HL-60/S4 (cell line): ENCODE data around the gene FUT3.
"Not testable (repeated sequence)": the region's sequence is repeated elsewhere in the genome, so short reads cannot be mapped to it uniquely, and the experiment has no call there.

Source experiments
- in situ Hi-C: fragments of 300-500 bp; cut with MboI; formaldehyde crosslinking; loops from 2 replicates; pipeline ENCODE4 v1.14.3; 2022; ENCODE audit warnings: low sequenced_read_pairs

FUT3 gene

DNA sequence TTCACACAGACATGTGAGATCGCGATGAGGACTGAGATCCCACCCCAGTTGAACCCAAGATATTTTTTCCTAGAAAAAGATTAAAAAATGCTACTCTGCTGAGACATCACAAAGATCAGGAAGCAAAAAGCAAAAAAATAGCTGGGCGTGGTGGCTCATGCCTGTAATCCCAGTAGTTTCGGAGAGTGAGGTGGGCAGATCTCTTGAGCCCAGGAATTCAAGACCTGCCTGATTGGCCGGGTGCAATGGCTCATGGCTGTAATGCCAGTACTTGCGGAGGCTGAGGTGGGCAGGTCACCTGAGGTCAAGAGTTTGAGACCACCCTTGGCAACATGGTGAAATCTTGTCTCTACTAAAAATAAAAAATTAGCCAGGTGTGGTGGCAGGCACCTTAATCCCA, 1.1 kb downstream of the FUT3 start:
- in situ Hi-C loops: no loop called here

DNA sequence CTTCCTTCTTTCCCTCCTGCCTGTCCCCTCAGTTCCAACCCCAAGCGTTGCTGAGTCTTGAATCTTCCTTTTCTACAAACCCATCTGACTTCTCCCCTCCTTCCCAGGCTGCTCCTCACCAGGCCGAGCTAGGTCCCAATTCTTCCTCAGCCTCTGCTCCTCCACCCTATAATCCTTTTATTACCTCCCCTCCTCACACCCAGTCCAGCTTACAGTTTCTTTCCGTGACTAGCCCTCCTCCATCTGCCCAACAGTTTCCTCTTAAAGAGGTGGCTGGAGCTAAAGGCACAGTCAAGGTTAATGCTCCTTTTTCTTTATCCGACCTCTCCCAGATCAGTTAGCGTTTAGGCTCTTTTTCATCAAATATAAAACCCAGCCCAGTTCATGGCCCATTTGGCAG, 2.6 kb downstream of the FUT3 start:
- in situ Hi-C loops: not testable (repeated sequence)

DNA sequence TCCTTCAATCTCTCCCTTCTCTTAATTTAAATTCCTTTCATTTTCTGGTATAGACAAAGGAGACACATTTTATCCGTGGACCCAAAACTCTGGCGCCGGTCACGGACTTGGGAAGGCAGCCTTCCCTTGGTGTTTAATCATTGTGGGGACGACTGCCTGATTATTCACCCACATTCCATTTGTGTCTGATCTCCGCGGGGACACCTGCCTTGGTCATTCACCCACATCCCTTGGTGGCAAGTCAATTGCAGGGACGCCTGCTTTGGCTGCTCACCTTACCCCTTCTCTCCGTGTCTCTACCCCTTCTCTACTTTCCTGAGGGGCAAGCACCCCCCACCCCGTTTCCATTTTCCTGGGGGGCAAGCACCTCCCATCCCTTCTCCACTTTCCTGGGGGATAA, 3.4 kb downstream of the FUT3 start:
- in situ Hi-C loops: not testable (repeated sequence)

DNA sequence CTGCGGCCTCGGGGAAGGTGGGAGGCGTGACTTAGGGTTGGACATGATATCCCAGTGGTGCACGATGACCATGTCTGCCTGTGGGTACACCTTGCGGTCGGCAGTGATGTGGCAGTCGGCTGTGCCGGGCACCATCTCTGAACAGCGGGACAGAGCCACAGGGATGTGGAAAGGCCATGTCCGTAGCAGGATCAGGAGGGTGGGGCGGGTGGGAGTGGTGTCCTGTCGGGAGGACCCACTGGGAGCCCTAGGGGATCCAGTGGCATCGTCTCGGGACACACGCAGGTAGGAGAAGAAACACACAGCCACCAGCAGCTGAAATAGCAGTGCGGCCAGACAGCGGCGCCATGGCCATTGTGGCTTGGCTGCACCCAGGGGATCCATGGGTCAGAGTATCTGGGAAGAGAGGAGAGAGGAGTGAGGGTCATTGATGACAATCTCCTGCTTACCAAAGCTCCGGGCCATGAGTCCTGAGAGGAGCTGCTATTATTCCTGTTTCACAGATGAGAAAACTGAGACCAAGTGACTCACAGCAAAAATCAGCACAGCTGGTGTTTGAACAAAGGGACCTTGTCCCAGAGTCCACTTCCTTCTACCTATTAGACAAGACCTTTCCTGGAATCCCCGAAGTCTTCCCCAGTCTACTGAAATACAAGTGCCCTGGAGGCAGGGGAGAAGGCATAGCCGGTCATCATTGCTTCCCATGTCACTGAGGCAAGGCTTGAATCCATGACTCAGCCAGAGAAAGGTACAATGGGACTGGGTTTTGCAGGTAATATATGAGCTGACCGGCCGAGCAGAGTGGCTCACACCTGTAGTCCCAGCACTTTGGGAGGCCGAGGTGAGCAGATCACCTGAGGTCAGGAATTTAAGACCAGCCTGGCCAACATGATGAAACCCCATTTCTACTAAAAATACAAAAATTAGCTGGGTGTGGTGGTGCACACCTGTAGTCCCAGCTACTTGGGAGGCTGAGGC, 6.5 kb downstream of the FUT3 start:
- in situ Hi-C loops: no loop called here

DNA sequence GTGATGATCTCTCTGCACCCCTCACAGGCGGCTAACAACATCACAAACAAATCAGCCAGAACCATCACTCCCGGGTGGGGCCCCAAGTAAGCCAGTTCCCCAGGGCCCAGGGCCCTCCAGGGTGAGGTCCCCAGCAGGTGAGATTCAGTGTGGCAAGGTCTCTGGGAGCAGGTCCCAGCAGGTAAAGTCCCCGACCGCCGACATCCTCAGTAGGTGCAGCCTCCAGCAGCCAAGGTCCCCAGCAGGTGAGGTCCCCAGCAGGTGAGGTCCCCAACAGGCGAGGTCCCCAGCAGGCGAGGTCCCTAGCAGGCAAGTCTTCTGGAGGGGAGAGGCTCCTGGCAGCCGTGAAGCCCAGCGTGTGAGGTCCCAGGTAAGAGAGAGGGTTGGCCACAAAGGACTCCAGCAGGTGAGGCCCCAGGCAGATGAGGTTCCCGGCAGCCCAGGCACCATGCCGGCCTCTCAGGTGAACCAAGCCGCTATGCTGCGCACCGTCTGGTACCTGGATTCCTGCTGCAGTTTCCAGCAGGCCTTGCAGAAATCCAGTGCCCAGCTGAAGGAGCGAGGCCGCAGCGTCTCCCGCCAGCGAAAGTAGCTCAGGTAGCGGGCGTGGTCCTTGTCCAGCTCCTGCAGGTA, 7.8 kb downstream of the FUT3 start:
- in situ Hi-C loops: no loop called here

DNA sequence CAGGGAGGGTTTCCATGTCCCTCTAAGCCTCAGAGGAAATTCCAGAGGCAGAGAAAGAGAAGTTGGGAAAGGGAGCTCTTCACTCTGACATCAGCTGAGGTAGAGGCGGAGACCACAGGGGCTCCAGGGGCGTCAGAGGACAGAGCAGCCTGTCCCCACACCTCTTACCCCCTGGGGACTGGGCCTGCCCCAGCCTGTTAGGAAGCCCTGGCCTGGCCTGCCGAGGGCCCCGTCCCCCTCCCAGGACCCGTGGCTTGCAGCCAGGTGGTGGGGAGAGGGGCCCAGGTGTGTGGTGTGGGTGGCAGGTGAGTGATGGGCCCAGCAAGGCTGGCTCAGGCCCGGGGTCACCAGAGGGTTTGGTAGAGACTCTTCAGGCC, 9.5 kb downstream of the FUT3 start:
- in situ Hi-C loops: not testable (repeated sequence)

DNA sequence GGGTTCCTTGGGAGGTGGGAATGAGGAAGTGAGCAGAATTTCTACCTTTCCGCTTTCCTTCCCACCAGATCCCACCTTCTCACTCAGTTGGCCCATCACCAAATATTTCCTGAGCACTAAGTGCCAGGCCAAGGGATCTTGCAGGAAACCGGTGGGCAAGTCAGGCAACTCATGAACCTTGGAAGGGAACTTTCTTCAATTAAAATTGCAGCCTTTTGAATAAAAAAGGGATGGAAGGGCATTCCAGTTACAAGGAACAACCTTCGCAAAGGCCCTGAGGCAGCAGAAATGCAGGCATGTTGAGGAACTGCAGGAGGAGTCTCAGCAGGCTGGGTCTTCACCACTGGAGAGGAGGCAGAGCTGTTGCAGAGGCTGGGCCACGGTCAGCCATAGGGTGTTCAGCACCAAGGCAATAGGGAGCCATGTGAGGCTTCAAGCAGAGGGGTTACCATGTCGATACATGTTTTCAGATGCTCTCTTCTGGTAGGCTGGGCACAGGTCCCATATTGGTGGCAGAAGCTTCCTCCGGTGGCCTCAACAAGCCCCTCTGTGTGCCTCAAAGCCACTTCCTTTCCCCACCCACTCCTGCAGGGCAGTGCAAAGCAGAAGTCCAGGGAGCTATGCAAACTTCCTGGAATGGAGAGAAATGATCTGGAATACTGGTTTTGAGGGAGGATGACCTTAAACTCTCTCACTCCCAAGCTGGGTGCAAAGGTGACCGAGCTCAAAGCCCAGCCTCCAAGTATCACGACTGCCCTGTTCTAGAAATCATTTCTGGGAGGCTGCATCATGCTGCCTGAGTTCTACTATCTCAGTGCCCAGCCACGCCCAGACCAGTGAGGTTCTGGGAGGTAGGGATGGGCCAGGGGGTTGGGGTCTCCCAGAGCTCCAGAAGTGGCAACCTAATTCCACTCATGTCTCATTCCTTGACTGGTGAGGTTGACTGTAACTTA, 11.9 kb downstream of the FUT3 start, which contains the start of gene FUT6:
Gene FUT6, minus strand, starts transcription at position 638 of the 953 bp plus-strand sequence. CDS start 7,135 bp downstream, outside the sequence.
- in situ Hi-C loops: no loop called here

DNA sequence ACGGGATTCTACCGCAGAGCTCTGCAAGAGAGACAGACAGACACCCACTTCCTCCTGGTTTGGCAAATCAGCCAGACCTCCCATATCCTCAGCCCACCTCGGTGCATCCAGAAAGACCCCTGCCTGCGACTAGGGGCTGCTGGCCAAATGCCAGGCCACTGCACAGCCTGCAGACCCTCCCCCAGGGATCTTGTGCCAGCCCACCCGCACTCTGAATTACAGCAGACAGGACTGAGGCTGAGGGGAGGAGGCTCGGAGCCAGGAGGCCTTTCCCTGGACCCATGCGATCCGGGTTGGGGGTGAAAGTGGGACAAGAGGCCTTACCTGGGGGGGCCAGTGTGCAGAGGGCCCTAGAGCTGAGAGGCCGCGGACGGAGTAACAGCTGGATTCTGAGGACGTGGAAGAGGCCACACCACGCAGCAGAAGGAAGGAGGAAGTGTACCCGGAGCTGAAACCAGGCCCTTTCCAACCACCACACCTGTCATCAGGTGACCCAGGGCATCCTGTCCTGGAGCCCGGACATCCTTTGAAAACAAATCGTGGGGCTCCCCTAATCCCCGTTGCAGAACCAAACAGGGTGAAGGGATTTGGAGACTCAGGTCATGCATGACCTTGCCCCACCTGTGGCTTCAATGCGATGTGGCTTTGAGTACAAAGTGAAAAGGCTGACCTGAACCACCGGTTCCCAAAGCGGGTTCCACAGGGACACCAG, 12.7 kb downstream of the FUT3 start:
- in situ Hi-C loops: no loop called here

DNA sequence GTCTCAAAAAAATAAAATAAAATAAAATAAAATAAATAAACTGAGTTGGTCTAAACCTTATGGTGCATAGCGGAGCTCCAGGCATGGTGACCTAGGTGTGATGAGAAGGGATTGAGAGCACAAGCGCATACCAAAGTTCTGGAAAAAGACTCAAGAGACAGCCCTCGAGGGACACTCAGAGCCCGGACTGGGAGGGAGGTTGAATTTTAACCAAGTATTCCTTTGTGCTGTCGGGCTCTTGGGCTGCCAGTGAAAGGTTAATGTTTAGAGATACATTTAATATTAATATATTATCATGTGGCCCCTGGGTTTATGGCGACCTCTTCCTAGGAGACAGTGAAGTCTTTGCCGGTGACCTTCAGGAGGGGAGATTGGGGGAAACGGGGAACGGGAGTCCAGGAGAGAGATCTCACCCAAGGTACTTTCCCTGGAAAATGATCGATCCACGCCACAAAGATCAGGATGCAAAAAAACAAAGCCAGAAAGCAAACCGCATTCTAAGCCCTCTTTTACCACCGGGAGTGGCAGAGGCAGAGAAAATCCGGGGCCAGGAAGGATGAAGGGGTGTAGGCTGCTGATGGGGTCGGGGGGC, 13.4 kb downstream of the FUT3 start:
- in situ Hi-C loops: no loop called here

DNA sequence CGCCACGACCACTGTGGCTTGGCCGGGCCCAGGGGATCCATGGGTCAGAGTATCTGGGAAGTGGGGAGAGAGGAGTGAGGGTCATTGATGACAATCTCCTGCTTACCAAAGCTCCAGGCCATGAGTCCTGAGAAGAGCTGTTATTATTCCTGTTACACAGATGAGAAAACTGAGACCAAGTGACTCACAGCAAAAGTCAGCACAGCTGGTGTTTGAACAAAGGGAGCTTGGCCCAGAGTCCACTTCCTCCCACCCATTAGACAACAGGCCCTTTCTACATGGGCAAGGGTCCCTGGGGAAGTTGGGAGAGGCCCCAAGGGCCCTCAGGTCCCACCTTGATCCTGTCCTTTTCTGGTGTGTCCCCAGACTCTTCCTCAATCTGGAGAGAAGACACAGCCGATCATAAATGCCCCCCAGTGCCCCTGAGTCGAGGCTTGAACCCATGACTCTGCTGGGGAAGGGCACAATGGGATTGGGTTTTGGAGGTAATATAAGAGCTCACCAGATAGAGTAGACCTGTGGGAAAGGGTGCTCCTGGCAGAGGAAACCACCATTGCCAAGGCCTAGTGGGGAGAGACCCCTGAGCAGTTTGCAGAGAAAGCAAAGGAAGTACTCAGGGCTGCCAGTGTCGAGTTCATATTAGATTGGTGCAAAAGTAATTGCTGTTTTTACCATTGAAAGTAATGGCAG, 18.6 kb downstream of the FUT3 start:
- in situ Hi-C loops: no loop called here

DNA sequence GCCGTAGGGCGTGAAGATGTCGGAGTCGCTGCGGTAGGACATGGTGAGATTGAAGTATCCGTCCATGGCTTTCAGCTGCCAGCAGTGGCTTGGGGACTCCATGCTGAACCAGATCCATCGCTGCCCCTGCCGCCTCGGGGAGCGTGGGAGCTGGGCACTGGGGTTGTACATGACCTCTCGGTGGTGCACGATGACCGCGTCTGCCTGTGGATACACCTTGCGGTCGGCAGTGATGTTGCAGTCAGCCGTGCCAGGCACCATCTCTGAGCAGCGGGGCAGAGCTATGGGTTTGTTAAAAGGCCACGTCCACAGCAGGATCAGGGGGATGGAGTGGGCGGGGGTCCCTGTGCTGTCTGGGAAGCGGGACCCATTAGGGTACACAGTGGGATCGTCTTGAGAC, 19.2 kb downstream of the FUT3 start:
- in situ Hi-C loops: no loop called here

DNA sequence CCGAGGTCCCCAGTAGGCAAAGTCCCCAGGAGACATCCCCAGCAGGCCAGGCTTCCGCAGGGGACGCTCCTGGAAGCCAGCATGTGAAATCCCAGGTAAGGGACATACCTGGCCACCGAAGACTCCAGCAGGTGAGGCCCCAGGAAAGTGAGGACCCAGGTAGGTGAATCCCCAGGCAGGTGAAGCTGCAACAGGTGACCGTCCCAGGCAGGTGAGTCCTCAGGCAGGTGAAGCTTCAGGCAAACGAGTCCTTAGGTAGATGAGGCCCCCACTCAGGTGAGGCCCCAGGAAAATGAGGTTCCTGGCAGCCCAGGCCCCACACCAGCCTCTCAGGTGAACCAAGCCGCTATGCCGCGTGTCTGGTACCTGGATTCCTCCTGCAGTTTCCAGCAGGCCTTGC, 20.1 kb downstream of the FUT3 start:
- in situ Hi-C loops: no loop called here

DNA sequence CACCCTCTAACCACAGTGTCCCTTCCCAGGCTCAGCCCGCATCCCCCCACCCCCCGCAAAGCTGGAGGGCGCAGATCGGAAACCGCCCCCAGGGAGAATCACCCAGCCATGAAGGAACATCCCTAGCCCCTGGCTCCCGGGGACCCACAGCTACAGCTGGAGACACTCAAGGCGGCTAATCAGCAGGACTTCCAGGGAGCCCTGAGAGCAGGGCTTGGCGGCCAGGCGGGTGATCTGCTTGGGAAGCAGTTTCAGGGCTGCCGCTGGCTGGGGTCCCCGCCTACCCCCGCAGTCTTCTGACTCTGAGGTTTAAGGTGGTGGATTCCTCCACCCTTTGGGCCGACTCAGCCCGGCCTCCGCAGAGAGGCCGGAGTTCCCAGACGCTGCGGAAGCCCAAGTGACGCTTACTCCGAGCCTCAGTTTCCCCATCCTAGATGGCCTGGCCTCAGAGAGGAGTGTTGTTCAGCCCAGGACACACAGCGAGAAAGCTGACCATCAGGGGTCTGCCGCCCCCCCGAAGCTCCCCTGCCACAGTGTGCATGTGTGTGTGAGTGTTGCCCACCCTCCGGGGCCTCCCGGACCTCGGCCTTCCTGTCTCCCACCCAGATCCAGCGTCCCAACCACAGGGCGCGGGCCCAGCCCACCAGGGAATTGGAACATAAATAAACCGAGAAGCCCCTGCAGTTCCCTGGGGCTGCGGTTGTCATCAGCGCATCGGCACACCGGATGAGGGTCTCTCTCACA, 21.5 kb downstream of the FUT3 start:
- in situ Hi-C loops: no loop called here

DNA sequence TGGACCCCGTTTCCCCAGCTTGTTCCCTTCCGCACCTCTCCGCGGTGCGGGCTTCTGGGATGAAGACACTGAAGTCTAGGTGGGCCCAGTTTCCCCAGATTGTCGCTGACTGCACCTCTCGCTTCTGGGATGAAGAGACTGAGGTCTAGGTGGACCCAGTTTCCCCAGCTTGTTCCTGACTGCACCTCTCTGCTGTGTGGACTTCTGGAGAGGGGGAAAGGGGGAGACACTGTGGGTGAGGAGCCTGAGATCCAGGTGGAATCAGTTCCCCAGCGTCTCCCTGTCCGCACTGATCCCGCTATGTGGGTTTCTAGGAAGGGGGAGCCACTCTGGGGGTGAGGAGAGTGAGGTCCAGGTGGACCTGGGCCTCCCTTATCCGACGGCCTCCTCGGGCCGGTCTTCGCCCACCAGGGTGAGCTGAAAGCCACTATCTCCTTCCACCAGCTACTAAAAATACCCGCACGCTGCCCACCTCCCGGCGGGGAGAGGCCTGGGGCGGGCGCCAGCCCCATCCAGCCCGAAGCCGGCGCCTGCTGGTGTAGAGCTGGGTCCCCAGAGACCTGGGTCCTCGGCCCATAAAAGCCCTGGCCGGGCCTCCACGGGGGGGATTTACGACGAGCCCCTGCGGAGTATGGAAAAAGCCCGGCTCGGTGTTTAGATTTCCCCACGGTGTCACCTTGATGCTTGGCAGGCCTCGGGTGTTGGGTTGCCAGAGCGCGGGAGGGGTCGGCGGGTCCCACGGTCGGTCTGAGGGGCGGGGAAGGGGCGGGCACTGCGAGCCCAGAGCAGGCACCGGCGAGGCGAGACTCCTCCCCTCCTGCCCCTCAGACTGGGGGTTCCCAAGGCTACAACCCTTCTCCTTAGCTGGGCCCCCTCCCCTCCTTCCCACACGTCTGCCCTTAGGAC, 22.3 kb downstream of the FUT3 start:
- in situ Hi-C loops: no loop called here

DNA sequence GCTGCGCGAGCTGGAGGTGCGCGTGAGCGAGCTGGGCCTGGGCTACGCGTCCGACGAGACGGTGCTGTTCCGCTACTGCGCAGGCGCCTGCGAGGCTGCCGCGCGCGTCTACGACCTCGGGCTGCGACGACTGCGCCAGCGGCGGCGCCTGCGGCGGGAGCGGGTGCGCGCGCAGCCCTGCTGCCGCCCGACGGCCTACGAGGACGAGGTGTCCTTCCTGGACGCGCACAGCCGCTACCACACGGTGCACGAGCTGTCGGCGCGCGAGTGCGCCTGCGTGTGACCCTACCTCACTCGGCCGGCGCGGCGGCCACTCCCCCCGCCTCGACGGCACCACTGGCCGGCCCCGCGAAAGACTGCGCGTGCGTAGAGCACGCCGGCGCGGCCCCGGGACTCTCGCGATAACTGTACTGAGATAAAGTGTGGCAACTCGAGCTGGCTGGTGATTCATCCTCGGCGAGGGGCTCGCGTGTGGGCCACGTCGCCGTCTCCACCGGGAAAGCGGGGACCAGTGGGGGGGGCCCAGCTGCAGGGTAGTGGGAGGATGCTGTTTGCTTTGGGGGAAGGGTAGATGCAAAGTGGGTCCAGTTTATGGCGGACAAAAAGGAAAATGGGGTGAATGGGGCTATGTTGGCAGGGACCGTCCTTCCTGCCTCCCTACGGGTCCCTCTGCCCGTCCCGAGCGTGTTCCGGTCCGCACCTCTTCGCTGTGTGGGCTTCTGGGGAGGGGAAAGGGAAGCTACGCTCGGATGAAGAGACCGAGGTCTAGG, 23.2 kb downstream of the FUT3 start:
- in situ Hi-C loops: no loop called here

DNA sequence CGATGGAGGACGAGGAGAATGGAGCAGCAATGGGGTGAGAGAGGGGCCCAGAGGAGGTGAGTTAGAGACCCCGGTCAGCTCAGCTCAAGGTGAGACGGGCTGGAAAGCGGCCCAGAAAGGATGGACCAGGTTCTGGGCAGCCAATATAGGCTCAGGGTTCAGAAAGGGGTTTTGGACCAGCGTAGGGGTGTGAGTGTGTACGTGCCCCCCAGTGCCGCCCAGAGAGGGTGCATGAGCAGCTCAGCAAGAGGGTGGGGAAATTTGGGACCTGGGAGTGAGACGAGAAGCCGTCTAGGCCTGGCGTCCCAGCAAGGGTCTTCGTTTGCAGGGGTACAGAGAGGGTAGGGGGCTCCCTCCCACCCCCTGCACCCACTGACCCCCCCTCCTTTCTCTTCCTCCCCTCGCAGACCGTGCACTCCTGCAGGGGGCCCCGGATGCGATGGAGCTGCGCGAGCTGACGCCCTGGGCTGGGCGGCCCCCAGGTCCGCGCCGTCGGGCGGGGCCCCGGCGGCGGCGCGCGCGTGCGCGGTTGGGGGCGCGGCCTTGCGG, 23.8 kb downstream of the FUT3 start:
- in situ Hi-C loops: no loop called here
